Ectodermal cell (in vitro differentiated cells): ENCODE data around the gene TFPI.

Experiments used
- H3K27ac ChIP-seq: 2 replicates; pipeline ENCODE4 v1.7.0; 2013; ENCODE audit warnings: mild to moderate bottlenecking, low read depth, low read length; ENCODE audit not compliant: insufficient read depth, poor library complexity, severe bottlenecking
- H3K27me3 ChIP-seq: 2 replicates; pipeline ENCODE4 v1.7.0; 2013; ENCODE audit warnings: mild to moderate bottlenecking, low read length; ENCODE audit not compliant: insufficient read depth, control insufficient read depth, poor library complexity, severe bottlenecking
- H3K36me3 ChIP-seq: one replicate; pipeline ENCODE4 v1.7.0; 2013; ENCODE audit warnings: low read length; ENCODE audit not compliant: control insufficient read depth, insufficient read depth
- H3K4me1 ChIP-seq: one replicate; pipeline ENCODE4 v1.7.0; 2013; ENCODE audit warnings: low read length; ENCODE audit not compliant: control insufficient read depth, insufficient read depth
- H3K4me3 ChIP-seq: 2 replicates; pipeline ENCODE4 v1.7.0; 2013; ENCODE audit warnings: low read depth, low read length, control low read depth; ENCODE audit not compliant: insufficient read depth
- H3K9me3 ChIP-seq: 2 replicates; pipeline ENCODE4 v1.7.0; 2013; ENCODE audit warnings: mild to moderate bottlenecking, low read length, moderate library complexity; ENCODE audit not compliant: control insufficient read depth
- WGBS, 2 experiments: methylation state at CpG; one replicate each; pipeline ENCODE4 v1.1.7; 2013; ENCODE audit warnings: missing lambda C conversion rate in 2 of 2; 5-methylcytosine and 5-hydroxymethylcytosine counted together

TFPI gene

GRCh38 chr2:187445051-187445450, 109.2 kb downstream of the TFPI start:
- 75 to 90% methylated on average over 2 to 5 of the region's 6 CpGs for WGBS, 2 experiments
- Histone ChIP-seq H3K36me3 (no peaks in the 10 kb centered on the region), H3K27ac (no peak overlapping the region), H3K4me1 (no peaks in the 10 kb centered on the region), H3K9me3 (no peaks in the 10 kb centered on the region), H3K4me3 (no peak overlapping the region), H3K27me3 (no peaks in the 10 kb centered on the region)

- no peaks in the 10 kb centered on the region for H3K36me3 ChIP-seq
- no peaks in the 10 kb centered on the region for H3K27me3 ChIP-seq
- no peaks in the 10 kb centered on the region for H3K9me3 ChIP-seq
- no peak overlapping the region for H3K4me3 ChIP-seq
- H3K4me1 ChIP-seq = no peaks in the 10 kb centered on the region
- 100% methylated on average over 1 to 2 of the region's 2 CpGs for whole genome bisulfite sequencing, 2 experiments
- H3K27ac ChIP-seq = no peak overlapping the region
Measured at GRCh38 chr2:187442778-187443177, 111.5 kb downstream of the TFPI start.

DNA sequence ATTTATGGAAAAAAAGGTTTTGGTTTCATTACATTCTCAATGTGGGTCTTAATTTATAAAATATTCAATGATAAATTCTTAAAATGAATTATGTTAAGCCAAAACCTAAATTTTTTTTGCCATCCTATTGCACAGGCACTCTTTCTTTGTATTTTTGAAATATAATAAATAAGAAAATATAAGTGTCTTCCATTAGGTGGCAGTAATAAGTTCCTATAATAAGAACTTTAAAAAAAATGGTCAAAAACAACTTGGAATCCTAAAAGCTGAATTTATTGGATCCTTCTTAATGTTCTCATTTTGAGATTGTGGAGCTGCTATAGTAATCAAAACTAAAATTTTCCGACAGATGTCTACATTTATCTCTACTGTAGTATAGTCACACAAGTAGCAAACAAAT, 111.9 kb downstream of the TFPI start:
- WGBS, 2 experiments = 100% methylated on average over 1 of the region's 1 CpG; no CpG with 5 or more reads in 1 of the 2 experiments
- no peaks in the 10 kb centered on the region for H3K27me3 ChIP-seq
- no peaks in the 10 kb centered on the region for H3K9me3 ChIP-seq
- H3K27ac ChIP-seq = no peak overlapping the region
- no peak overlapping the region for H3K4me3 ChIP-seq
- no peaks in the 10 kb centered on the region for H3K36me3 ChIP-seq
- no peaks in the 10 kb centered on the region for H3K4me1 ChIP-seq

- WGBS, 2 experiments = 100% methylated on average over 3 of the region's 3 CpGs
- Histone ChIP-seq H3K4me1 (no peaks in the 10 kb centered on the region), H3K27ac (no peak overlapping the region)
Measured at GRCh38 chr2:187440101-187440675, 114.0 kb downstream of the TFPI start.

GRCh38 chr2:187438455-187438854, 115.8 kb downstream of the TFPI start:
- H3K27ac ChIP-seq = no peak overlapping the region
- no peak overlapping the region for H3K4me3 ChIP-seq
- H3K4me1 ChIP-seq = no peaks in the 10 kb centered on the region
- H3K36me3 ChIP-seq = no peaks in the 10 kb centered on the region
- 81 to 84% methylated on average over 1 of the region's 1 CpG for WGBS, 2 experiments
- no peaks in the 10 kb centered on the region for H3K9me3 ChIP-seq
- no peaks in the 10 kb centered on the region for H3K27me3 ChIP-seq

More at GRCh38 chr2:187440101-187440675, 114.0 kb downstream of the TFPI start:
- Histone ChIP-seq H3K27me3 (no peaks in the 10 kb centered on the region), H3K36me3 (no peaks in the 10 kb centered on the region), H3K4me3 (no peak overlapping the region), H3K9me3 (no peaks in the 10 kb centered on the region)

DNA sequence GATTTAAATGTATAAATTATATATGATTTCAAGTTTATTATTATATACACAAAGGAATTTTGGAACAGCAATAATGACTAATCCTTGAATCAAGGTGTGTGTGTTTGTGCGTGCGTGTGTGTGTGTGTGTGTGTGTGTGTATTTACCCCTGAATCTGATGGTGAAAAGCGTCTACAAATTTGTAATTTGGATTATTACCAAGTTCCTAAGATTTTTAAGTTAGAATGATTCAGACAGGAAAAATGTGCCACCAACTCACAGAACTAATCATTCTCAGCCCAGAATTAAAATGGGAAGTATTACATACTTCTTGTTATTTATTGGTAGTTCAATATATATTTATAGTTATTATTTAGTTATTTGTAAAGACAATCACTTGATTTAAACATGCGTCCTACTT, 118.5 kb downstream of the TFPI start:
- no peaks in the 10 kb centered on the region for H3K36me3 ChIP-seq
- H3K27ac ChIP-seq = no peak overlapping the region
- no peaks in the 10 kb centered on the region for H3K27me3 ChIP-seq
- H3K4me1 ChIP-seq = no peaks in the 10 kb centered on the region
- 25 to 30% methylated on average over 2 to 3 of the region's 4 CpGs for WGBS, 2 experiments
- no peak overlapping the region for H3K4me3 ChIP-seq
- H3K9me3 ChIP-seq = no peaks in the 10 kb centered on the region

GRCh38 chr2:187435078-187435477, 119.2 kb downstream of the TFPI start:
- H3K36me3 ChIP-seq = no peaks in the 10 kb centered on the region
- WGBS, 2 experiments = 87 to 94% methylated on average over 3 of the region's 3 CpGs
- H3K4me1 ChIP-seq = peaks cover 4% of the 10 kb centered on the region
- no peak overlapping the region for H3K4me3 ChIP-seq
- no peak overlapping the region for H3K27ac ChIP-seq
- H3K9me3 ChIP-seq = no peaks in the 10 kb centered on the region
- H3K27me3 ChIP-seq = no peaks in the 10 kb centered on the region

- Histone ChIP-seq H3K4me1 (peaks cover 4% of the 10 kb centered on the region), H3K27me3 (no peaks in the 10 kb centered on the region), H3K4me3 (no peak overlapping the region), H3K27ac (no peak overlapping the region), H3K9me3 (no peaks in the 10 kb centered on the region), H3K36me3 (no peaks in the 10 kb centered on the region)
- 100% methylated on average over 1 of the region's 1 CpG; no CpG with 5 or more reads in 1 of the 2 experiments for WGBS, 2 experiments
Measured at GRCh38 chr2:187434342-187434785, 119.9 kb downstream of the TFPI start.

DNA sequence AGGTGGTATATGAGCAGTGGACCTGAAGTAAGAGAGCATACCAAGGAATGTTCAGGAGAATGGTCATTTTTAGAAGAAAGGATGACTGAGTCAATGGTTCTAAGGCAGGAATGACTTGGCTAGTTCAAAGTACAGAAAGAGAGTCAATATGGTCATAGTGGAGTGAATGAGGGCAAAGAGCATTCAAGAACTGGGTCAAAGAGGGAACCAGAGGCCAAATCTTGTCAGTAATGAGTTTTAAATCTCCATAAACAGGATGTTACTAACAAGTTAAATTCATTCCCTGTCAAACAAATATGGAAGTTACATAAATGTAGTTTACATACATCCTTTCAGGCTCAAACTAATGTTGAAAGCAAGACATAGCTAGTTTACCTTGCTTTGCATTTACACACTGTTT, 122.3 kb downstream of the TFPI start:
- no peak overlapping the region for H3K4me3 ChIP-seq
- H3K36me3 ChIP-seq = no peaks in the 10 kb centered on the region
- H3K9me3 ChIP-seq = no peaks in the 10 kb centered on the region

DNA sequence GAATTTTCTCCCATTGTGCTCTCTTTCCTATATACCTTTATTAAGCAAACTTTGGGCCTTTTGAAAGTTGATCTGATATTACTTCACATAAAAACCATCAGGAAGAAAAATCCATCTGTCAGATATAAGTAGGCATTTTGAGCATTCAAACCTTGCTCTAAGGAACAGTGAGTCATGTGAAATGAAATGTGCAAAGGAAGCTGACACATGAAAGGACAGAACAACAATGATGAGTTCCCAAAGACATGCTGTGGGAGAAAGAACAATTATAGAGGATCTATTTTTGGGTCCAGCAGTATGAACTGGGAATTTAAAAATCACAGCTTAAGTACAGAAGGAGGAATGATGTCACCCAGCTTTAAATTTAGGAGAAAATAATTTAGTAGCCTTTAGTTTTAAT, 124.2 kb downstream of the TFPI start:
- Histone ChIP-seq H3K9me3 (no peaks in the 10 kb centered on the region), H3K27ac (no peak overlapping the region), H3K36me3 (no peaks in the 10 kb centered on the region), H3K27me3 (no peaks in the 10 kb centered on the region), H3K4me1 (peaks cover 4% of the 10 kb centered on the region), H3K4me3 (no peak overlapping the region)

More for the DNA sequence above, 122.3 kb downstream of the TFPI start:
- peaks cover 4% of the 10 kb centered on the region for H3K4me1 ChIP-seq
- no peak overlapping the region for H3K27ac ChIP-seq
- H3K27me3 ChIP-seq = no peaks in the 10 kb centered on the region

GRCh38 chr2:187424146-187424545, 130.1 kb downstream of the TFPI start:
- no peaks in the 10 kb centered on the region for H3K4me1 ChIP-seq
- no peaks in the 10 kb centered on the region for H3K36me3 ChIP-seq
- no peaks in the 10 kb centered on the region for H3K9me3 ChIP-seq
- H3K27ac ChIP-seq = no peak overlapping the region
- H3K4me3 ChIP-seq = no peak overlapping the region
- WGBS, 2 experiments = 67 to 92% methylated on average over 1 of the region's 1 CpG
- no peaks in the 10 kb centered on the region for H3K27me3 ChIP-seq
